K562 (cell line): ENCODE measurements around the gene RELA. TPM values are rescaled to one million over a fixed set of nuclear protein-coding genes. Genes with fewer than 3 reads are reported as not detected.

Source experiments
- ATAC-seq: fragments of 200-7000 bp; cut with Tn5 transposase; 3 replicates; pipeline ENCODE4 v1.9.1; 2020; ENCODE audit warnings: moderate library complexity
- BruUV-seq: library from RNA; stranded (reverse); fragments of 400-500 nt; replicated peaks from 2 replicates; lab custom pipeline; 2021; lab: Mats Ljungman, UMichigan
- CTCF ChIA-PET: fragments of 300-600 bp; formaldehyde crosslinking; extraction: SDS; loops from one replicate; lab custom pipeline; 2021; ENCODE audit warnings: low intra/inter-chr PET ratio; lab: Yijun Ruan, JAX
- POLR2A ChIA-PET: fragments of 300-600, 350-650 bp; sonication (Branson Sonifier 250); formaldehyde crosslinking; extraction: SDS; loops from one replicate; lab custom pipeline; 2021; ENCODE audit warnings: antibody characterized with exemption, inconsistent platforms; lab: Yijun Ruan, JAX
- DNase-seq, 4 experiments: peaks; one replicate each; pipeline versions ENCODE4 v3.0.0 to v3.0.0-alpha.2; 2011 to 2018; ENCODE audit warnings: low spot score in 3 of 4, mixed read lengths in 3 of 4; ENCODE audit errors: extremely low read depth in 1 of 4
- FAIRE-seq: peaks from 2 replicates; lab custom pipeline; 2011; peaks lifted over from hg19 to GRCh38; lab: Jason Lieb, UNC
- H2AFZ ChIP-seq: 2 replicates; pipeline ENCODE4 v1.6.0; 2011; ENCODE audit warnings: low read depth, low read length, control low read depth, inconsistent platforms
- H3K27ac ChIP-seq: fragments of 200-600 bp; 3 replicates; pipeline ENCODE4 v1.8.0; 2011; ENCODE audit warnings: low read depth, mild to moderate bottlenecking, control low read depth, inconsistent platforms, low read length, moderate library complexity, mixed read lengths; ENCODE audit errors: extremely low read depth
- H3K27me3 ChIP-seq, 2 experiments: fragments of 300-600 bp in 1 of 2; 2 replicates in 1 of 2; 3 replicates in 1 of 2; pipeline versions ENCODE4 v1.6.0 to v1.8.0; 2011; ENCODE audit warnings: inconsistent platforms in 2 of 2, low read length in 2 of 2, mild to moderate bottlenecking in 1 of 2, mixed read lengths in 1 of 2, moderate library complexity in 1 of 2; ENCODE audit not compliant: control insufficient read depth in 2 of 2, insufficient read depth in 2 of 2
- H3K36me3 ChIP-seq: fragments of 300-600 bp; 3 replicates; pipeline ENCODE4 v1.8.0; 2011; ENCODE audit warnings: mild to moderate bottlenecking, low read length, inconsistent platforms; ENCODE audit not compliant: control insufficient read depth, insufficient read depth
- H3K4me1 ChIP-seq, 2 experiments: fragments of 200-600 bp in 1 of 2; replicated peaks in 1 of 2; 2 replicates in 1 of 2; 3 replicates in 1 of 2; pipeline versions ENCODE4 v1.5.1 to v1.8.0; 2011; ENCODE audit warnings: inconsistent platforms in 2 of 2, low read length in 2 of 2, mild to moderate bottlenecking in 1 of 2, mixed read lengths in 1 of 2, moderate library complexity in 1 of 2; ENCODE audit not compliant: control insufficient read depth in 2 of 2, insufficient read depth in 2 of 2
- H3K4me2 ChIP-seq: 2 replicates; pipeline ENCODE4 v1.6.1; 2011; ENCODE audit warnings: low read length, control low read depth, inconsistent platforms, mixed read lengths; ENCODE audit not compliant: insufficient read depth
- H3K4me3 ChIP-seq: fragments of 200-600 bp; sonication (generic), shearing (Covaris generic); 2 replicates; pipeline ENCODE4 v1.5.1; 2016; ENCODE audit warnings: control low read depth, inconsistent platforms
- H3K79me2 ChIP-seq: fragments of 200-600 bp; 3 replicates; pipeline ENCODE4 v1.8.0; 2011; ENCODE audit warnings: low read length, inconsistent platforms; ENCODE audit not compliant: control insufficient read depth, insufficient read depth
- H3K9ac ChIP-seq, 2 experiments: 2 replicates each; pipeline versions ENCODE4 v1.6.0 to v1.6.1; 2011; ENCODE audit warnings: low read depth in 2 of 2, low read length in 2 of 2, control low read depth in 1 of 2, inconsistent platforms in 1 of 2, mild to moderate bottlenecking in 1 of 2, mixed read lengths in 1 of 2; ENCODE audit not compliant: insufficient read depth in 1 of 2
- H3K9me1 ChIP-seq: one replicate; pipeline ENCODE4 v1.6.0; 2011; ENCODE audit warnings: inconsistent platforms, mild to moderate bottlenecking, low read length, moderate library complexity; ENCODE audit not compliant: control insufficient read depth, insufficient read depth
- H3K9me3 ChIP-seq: replicated peaks from 2 replicates; pipeline ENCODE4 v1.5.1; 2011; ENCODE audit warnings: low read depth, low read length, inconsistent platforms; ENCODE audit not compliant: control insufficient read depth, insufficient read depth
- H4K20me1 ChIP-seq: replicated peaks from 2 replicates; pipeline ENCODE4 v1.6.1; 2011; ENCODE audit warnings: low read length, inconsistent platforms, mixed read lengths; ENCODE audit not compliant: control insufficient read depth, insufficient read depth
- BCOR ChIP-seq: fragments of 450-650 bp; IDR thresholded peaks from 2 replicates; pipeline ENCODE4 v1.6.1; 2016
- CREB3L1 ChIP-seq: fragments of 450-650 bp; IDR thresholded peaks from 2 replicates; pipeline ENCODE4 v1.6.1; 2014; ENCODE audit warnings: low read depth, mild to moderate bottlenecking, moderate library complexity, borderline replicate concordance
- NFE2L1 ChIP-seq: fragments of 450-650 bp; IDR thresholded peaks from 2 replicates; pipeline ENCODE4 v1.6.1; 2016; ENCODE audit warnings: missing genetic modification characterization, low read depth, mild to moderate bottlenecking, missing compliant biosample characterization, moderate library complexity, borderline replicate concordance
- ZBTB9 ChIP-seq: fragments of 450-650 bp; formaldehyde crosslinking; IDR thresholded peaks from 2 replicates; pipeline ENCODE4 v1.4.0; 2020; ENCODE audit warnings: mild to moderate bottlenecking, moderate library complexity
- WGBS: fragments of 100-300 bp; shearing (Covaris generic); methylation state at CpG from one replicate; pipeline ENCODE4 v1.1.6; 2016; ENCODE audit warnings: low coverage, mixed read lengths; ENCODE audit not compliant: insufficient coverage; ENCODE audit errors: missing lambda C conversion rate; 5-methylcytosine and 5-hydroxymethylcytosine counted together
- in situ Hi-C: fragments of 300-500 bp; cut with MboI; formaldehyde crosslinking; loops from 4 replicates; pipeline ENCODE4 v1.15.0; 2018; ENCODE audit warnings: inconsistent platforms, mixed read lengths
- intact Hi-C: fragments of 100-400 bp; cut with micrococcal nuclease; formaldehyde crosslinking; loops from 2 replicates; pipeline ENCODE4 v1.14.2; 2022
- polyA plus RNA-seq, 8 experiments: library from polyadenylated mRNA; depleted of rRNA in 4 of 8; stranded (reverse) in 5 of 8; unstranded in 3 of 8; fragments of >200 nt; fragmentation: Nextera tagmentation in 2 of 8; fragmentation: Illumina TruSeq in 1 of 8; extraction: Ambion mirVana in 2 of 8; extraction: Trizol in 1 of 8; gene quantifications; 2 replicates each; pipeline versions ENCODE4 v1.2.1 to v1.2.3, GENCODE V29; 2011 to 2014; ENCODE audit warnings: inconsistent platforms in 1 of 8, missing spikeins in 1 of 8
- total RNA-seq, 7 experiments: library from RNA; depleted of rRNA in 6 of 7; stranded (reverse); fragments of >200 nt in 6 of 7; fragmentation: Illumina TruSeq in 2 of 7; extraction: Trizol in 2 of 7; gene quantifications; 2 replicates each; pipeline versions ENCODE4 v1.2.1 to v1.2.3, GENCODE V29; 2011 to 2021; ENCODE audit warnings: low replicate concordance in 1 of 7

Gene RELA
- total and polyA plus RNA-seq, 9 of the 15 experiments (the other 6 are each of a cell fraction or from before 2014, with no cell fraction given): 6.0 to 67.4 (median 20.6) TPM

GRCh38 chr11:65634440-65634839 is 28.3 kb downstream of the RELA start:
- no peaks in the 10 kb centered on the region for H3K9me3 ChIP-seq
- peaks cover 3% of the 10 kb centered on the region for H3K9me1 ChIP-seq
- WGBS: 91% methylated on average over 10 of the region's 11 CpGs
- peaks cover 3% of the 10 kb centered on the region; the same call in 1 of the 2 replicates for H4K20me1 ChIP-seq
- in situ Hi-C loops: no loop called here
- H3K4me2 ChIP-seq: no peak overlapping the region
- 0 out of 4 replicates have a peak overlapping the region, but pooled peaks of 1 of the 2 experiments have one; percentile 33 for H3K9ac ChIP-seq
- no peak for TF ChIP-seq ZBTB9 (CRISPR knock-in tag)
- no peak for TF ChIP-seq NFE2L1
- no peak for TF ChIP-seq CREB3L1
- TF ChIP-seq BCOR: 0 out of 2 replicates have a peak, but pooled peaks have one; percentile 10
- CTCF ChIA-PET: no interaction called here
- H3K4me1 ChIP-seq: peaks cover 30 to 63% of the 10 kb centered on the region in 2 experiments
- H3K4me3 ChIP-seq: no peak overlapping the region
- peaks cover 11% of the 10 kb centered on the region for H3K79me2 ChIP-seq
- POLR2A ChIA-PET: interaction anchor here (0.5 to 1.7 kb wide), 2 partner anchors 8 to 19 kb away, joined by 3 to 4 read pairs; partner anchors contain the start of gene PCNX3
- FAIRE-seq: no peak
- DNase-seq: no peak
- no TSS peak for BruUV-seq
- no peak for ATAC-seq
- intact Hi-C loops: no loop called here
- H3K36me3 ChIP-seq: peaks cover 75% of the 10 kb centered on the region; the same call in 2 of the 3 replicates
- H3K27me3 ChIP-seq: no peaks in the 10 kb centered on the region
- H3K27ac ChIP-seq: no peak overlapping the region
- no peak overlapping the region for H2AFZ ChIP-seq
